Measurements from ENCODE around the gene FASTKD3.

The FASTKD3 gene

GRCh38 chr5:7849681-7850394 lies 19.0 kb downstream of the FASTKD3 start:
- no peaks in the 10 kb centered on the region for H3K79me2 ChIP-seq (ENCODE audit: insufficient read depth, low read length)
- H3K27me3 ChIP-seq (ENCODE audit: insufficient read depth, low read length), result no peaks in the 10 kb centered on the region
- no peaks in the 10 kb centered on the region for H3K36me3 ChIP-seq (ENCODE audit: insufficient read depth, low read length)
- H3K4me3 ChIP-seq (ENCODE audit: low read depth, low read length, poor library complexity, severe bottlenecking), result no peak overlapping the region
- no peaks in the 10 kb centered on the region for H3K9me2 ChIP-seq (ENCODE audit: low read depth, low read length)
- no peak overlapping the region for H3K27ac ChIP-seq (ENCODE audit: low read depth, low read length, poor library complexity, severe bottlenecking)
- no peaks in the 10 kb centered on the region for H4K20me1 ChIP-seq (ENCODE audit: insufficient read depth, low read length)
- no peaks in the 10 kb centered on the region for H3K9me3 ChIP-seq (ENCODE audit: low read length)
- H3K4me2 ChIP-seq (ENCODE audit: low read length), result no peak overlapping the region
- H3K4me1 ChIP-seq (ENCODE audit: insufficient read depth, low read length, severe bottlenecking), result no peaks in the 10 kb centered on the region
- TF ChIP-seq CTCF (IDR thresholded peaks at IDR 0.05; ENCODE audit: low read length) (no peak), EZH2 (IDR thresholded peaks at IDR 0.05; ENCODE audit: borderline replicate concordance, low read length) (no peak)
- H2AFZ ChIP-seq (ENCODE audit: low read length), result no peak overlapping the region
- no peak overlapping the region for H3K9ac ChIP-seq (ENCODE audit: low read length)
- no peaks in the 10 kb centered on the region for H3F3A ChIP-seq (ENCODE audit: insufficient read depth, low read length)

- H3K9ac ChIP-seq (ENCODE audit: low read length), result no peak overlapping the region
Measured at GRCh38 chr5:7848296-7848695, 20.5 kb downstream of the FASTKD3 start.

DNA sequence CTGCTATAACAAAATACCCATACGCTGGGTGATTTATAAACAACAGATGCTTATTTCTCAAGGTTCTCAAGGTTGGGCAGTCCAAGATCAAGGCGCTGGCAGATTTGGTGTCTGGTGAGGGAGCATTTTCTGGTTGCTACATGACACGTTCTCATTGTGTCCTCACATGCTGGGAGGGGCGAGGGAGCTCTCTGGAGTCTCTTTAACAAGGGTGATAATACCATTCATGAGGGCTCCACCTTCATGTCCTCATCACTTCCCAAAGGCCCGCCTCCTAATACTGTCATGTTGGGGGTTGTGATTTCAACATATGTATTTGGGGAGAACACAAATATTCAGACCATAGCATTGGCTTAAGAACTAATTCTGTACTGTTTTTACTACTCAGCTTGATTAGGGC lies 22.5 kb downstream of the FASTKD3 start:
- H3F3A ChIP-seq (ENCODE audit: insufficient read depth, low read length), result no peaks in the 10 kb centered on the region
- H2AFZ ChIP-seq (ENCODE audit: low read length), result no peak overlapping the region
- TF ChIP-seq EZH2 (IDR thresholded peaks at IDR 0.05; ENCODE audit: borderline replicate concordance, low read length) (no peak), CTCF (IDR thresholded peaks at IDR 0.05; ENCODE audit: low read length) (no peak)
- H3K27ac ChIP-seq (ENCODE audit: low read depth, low read length, poor library complexity, severe bottlenecking), result no peak overlapping the region
- no peaks in the 10 kb centered on the region for H3K79me2 ChIP-seq (ENCODE audit: insufficient read depth, low read length)
- H4K20me1 ChIP-seq (ENCODE audit: insufficient read depth, low read length), result no peaks in the 10 kb centered on the region
- H3K9ac ChIP-seq (ENCODE audit: low read length), result no peak overlapping the region
- H3K9me3 ChIP-seq (ENCODE audit: low read length), result no peaks in the 10 kb centered on the region
- no peaks in the 10 kb centered on the region for H3K27me3 ChIP-seq (ENCODE audit: insufficient read depth, low read length)
- H3K9me2 ChIP-seq (ENCODE audit: low read depth, low read length), result no peaks in the 10 kb centered on the region
- H3K36me3 ChIP-seq (ENCODE audit: insufficient read depth, low read length), result no peaks in the 10 kb centered on the region
- no peak overlapping the region for H3K4me3 ChIP-seq (ENCODE audit: low read depth, low read length, poor library complexity, severe bottlenecking)
- no peak overlapping the region for H3K4me2 ChIP-seq (ENCODE audit: low read length)
- no peaks in the 10 kb centered on the region for H3K4me1 ChIP-seq (ENCODE audit: insufficient read depth, low read length, severe bottlenecking)

More at GRCh38 chr5:7848296-7848695, 20.5 kb downstream of the FASTKD3 start:
- Histone ChIP-seq H3K36me3 (ENCODE audit: insufficient read depth, low read length) (no peaks in the 10 kb centered on the region), H3K9me2 (ENCODE audit: low read depth, low read length) (no peaks in the 10 kb centered on the region), H3K4me3 (ENCODE audit: low read depth, low read length, poor library complexity, severe bottlenecking) (no peak overlapping the region), H3K9me3 (ENCODE audit: low read length) (no peaks in the 10 kb centered on the region), H3K4me1 (ENCODE audit: insufficient read depth, low read length, severe bottlenecking) (no peaks in the 10 kb centered on the region), H3K27ac (ENCODE audit: low read depth, low read length, poor library complexity, severe bottlenecking) (no peak overlapping the region), H3F3A (ENCODE audit: insufficient read depth, low read length) (no peaks in the 10 kb centered on the region), H4K20me1 (ENCODE audit: insufficient read depth, low read length) (no peaks in the 10 kb centered on the region), H3K79me2 (ENCODE audit: insufficient read depth, low read length) (no peaks in the 10 kb centered on the region), H2AFZ (ENCODE audit: low read length) (no peak overlapping the region), H3K27me3 (ENCODE audit: insufficient read depth, low read length) (no peaks in the 10 kb centered on the region), H3K4me2 (ENCODE audit: low read length) (no peak overlapping the region)
- no peak for TF ChIP-seq CTCF (IDR thresholded peaks at IDR 0.05; ENCODE audit: low read length)
- TF ChIP-seq EZH2 (IDR thresholded peaks at IDR 0.05; ENCODE audit: borderline replicate concordance, low read length), result no peak
